ENCODE data around the gene DNAJC8.

DNA sequence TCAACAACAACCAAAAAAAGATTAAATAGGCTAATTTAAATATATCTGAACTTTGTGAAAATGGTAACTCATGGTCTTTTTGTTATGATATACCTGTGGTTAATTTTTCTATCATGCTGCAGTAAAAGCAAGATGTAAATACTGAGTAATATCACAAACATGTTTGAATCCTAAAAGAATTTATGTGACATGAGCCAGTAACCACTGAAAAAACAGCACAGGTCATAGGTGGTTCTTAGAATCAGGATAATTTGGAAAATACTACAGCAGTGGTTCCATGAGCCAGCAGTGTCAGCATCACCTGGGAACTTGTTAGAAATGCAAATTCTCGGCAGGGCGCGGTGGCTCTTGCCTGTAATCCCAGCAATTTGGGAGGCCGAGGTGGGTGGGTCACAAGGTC is 7.2 kb upstream of the DNAJC8 start:
- no peak for TF ChIP-seq EZH2 (IDR thresholded peaks at IDR 0.05; ENCODE audit: borderline replicate concordance, low read depth, low read length, poor library complexity, severe bottlenecking)
- TF ChIP-seq, protein P1, sequence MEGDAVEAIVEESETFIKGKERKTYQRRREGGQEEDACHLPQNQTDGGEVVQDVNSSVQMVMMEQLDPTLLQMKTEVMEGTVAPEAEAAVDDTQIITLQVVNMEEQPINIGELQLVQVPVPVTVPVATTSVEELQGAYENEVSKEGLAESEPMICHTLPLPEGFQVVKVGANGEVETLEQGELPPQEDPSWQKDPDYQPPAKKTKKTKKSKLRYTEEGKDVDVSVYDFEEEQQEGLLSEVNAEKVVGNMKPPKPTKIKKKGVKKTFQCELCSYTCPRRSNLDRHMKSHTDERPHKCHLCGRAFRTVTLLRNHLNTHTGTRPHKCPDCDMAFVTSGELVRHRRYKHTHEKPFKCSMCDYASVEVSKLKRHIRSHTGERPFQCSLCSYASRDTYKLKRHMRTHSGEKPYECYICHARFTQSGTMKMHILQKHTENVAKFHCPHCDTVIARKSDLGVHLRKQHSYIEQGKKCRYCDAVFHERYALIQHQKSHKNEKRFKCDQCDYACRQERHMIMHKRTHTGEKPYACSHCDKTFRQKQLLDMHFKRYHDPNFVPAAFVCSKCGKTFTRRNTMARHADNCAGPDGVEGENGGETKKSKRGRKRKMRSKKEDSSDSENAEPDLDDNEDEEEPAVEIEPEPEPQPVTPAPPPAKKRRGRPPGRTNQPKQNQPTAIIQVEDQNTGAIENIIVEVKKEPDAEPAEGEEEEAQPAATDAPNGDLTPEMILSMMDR (conservative IDR thresholded peaks at IDR 0.05; ENCODE audit: low read depth, low read length): no peak
